ENCODE data around the gene UPF2. TPM values are rescaled to one million over a fixed set of nuclear protein-coding genes. Genes with fewer than 3 reads are reported as not detected.

Gene UPF2
- total RNA-seq, 4 donors from 2014 or later: 23.7 to 27.3 (median 24.7) TPM

DNA sequence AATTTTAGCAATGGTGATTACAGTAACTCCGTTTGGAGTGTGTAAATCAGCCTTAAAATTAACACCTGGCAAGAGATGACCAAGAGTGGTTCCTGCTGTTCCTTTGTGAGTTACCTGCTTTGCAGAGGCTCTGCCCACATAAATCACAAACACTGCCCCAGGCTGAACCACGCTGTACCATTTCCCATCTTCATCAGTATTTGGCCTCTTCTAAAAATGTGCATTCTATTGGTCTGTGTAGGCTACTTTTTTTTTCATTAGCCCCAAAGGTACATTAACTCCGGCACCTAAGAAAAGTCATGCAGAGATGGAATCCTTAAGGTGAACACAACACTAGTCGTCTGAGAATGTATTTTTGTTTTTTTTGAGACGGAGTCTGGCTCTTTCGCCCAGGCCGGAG lies 123.3 kb downstream of the UPF2 start:
- H3K9me3 ChIP-seq: no peaks in the 10 kb centered on the region
- no peak for TF ChIP-seq EP300 (IDR thresholded peaks at IDR 0.05)
- no peak for TF ChIP-seq POLR2A (IDR thresholded peaks at IDR 0.05)
- TF ChIP-seq, protein P1, sequence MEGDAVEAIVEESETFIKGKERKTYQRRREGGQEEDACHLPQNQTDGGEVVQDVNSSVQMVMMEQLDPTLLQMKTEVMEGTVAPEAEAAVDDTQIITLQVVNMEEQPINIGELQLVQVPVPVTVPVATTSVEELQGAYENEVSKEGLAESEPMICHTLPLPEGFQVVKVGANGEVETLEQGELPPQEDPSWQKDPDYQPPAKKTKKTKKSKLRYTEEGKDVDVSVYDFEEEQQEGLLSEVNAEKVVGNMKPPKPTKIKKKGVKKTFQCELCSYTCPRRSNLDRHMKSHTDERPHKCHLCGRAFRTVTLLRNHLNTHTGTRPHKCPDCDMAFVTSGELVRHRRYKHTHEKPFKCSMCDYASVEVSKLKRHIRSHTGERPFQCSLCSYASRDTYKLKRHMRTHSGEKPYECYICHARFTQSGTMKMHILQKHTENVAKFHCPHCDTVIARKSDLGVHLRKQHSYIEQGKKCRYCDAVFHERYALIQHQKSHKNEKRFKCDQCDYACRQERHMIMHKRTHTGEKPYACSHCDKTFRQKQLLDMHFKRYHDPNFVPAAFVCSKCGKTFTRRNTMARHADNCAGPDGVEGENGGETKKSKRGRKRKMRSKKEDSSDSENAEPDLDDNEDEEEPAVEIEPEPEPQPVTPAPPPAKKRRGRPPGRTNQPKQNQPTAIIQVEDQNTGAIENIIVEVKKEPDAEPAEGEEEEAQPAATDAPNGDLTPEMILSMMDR (IDR thresholded peaks at IDR 0.05): no peak
- H3K27ac ChIP-seq: no peak overlapping the region
- no peaks in the 10 kb centered on the region for H3K4me1 ChIP-seq
- H3K4me3 ChIP-seq: no peak overlapping the region
- no peaks in the 10 kb centered on the region for H3K27me3 ChIP-seq
- no peak for DNase-seq (ENCODE audit: low spot score in 2 of 2)
- peaks cover 0 to 51% (median 5%) of the 10 kb centered on the region in 3 donors for H3K36me3 ChIP-seq
- WGBS, 2 donors: 90% methylated on average over 7 of the region's 7 CpGs

DNA sequence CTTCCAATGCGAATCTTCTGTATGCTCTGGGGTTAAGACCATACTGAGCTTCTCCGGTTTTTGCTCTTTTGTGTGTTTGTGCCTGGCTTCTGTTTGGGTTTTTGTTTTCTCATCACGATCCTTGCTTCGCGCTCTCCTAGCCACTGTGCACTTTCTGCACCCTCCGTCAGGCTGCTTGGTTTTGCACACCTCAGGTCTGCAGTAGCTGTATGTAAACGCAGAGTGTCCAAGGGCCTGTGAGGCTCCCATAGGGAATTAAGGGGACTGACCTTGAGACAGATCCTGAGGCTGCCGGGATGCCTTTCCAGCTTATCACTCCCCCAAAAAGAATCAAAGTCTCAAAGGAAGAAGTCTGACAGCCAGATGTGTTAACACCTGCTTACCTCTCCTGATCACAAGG lies 124.2 kb downstream of the UPF2 start:
- Histone ChIP-seq H3K4me1 (peaks cover 0 to 3% (median 0%) of the 10 kb centered on the region in 4 donors), H3K4me3 (no peak overlapping the region), H3K27ac (no peak overlapping the region), H3K36me3 (peaks cover 0 to 42% (median 5%) of the 10 kb centered on the region in 3 donors), H3K27me3 (no peaks in the 10 kb centered on the region), H3K9me3 (no peaks in the 10 kb centered on the region)
- WGBS, 2 donors: 79 to 84% methylated on average over 8 of the region's 8 CpGs
- no peak for DNase-seq (ENCODE audit: low spot score in 2 of 2)
- TF ChIP-seq, protein P1 (IDR thresholded peaks at IDR 0.05): no peak
- TF ChIP-seq POLR2A (IDR thresholded peaks at IDR 0.05): no peak
- no peak for TF ChIP-seq EP300 (IDR thresholded peaks at IDR 0.05)

DNA sequence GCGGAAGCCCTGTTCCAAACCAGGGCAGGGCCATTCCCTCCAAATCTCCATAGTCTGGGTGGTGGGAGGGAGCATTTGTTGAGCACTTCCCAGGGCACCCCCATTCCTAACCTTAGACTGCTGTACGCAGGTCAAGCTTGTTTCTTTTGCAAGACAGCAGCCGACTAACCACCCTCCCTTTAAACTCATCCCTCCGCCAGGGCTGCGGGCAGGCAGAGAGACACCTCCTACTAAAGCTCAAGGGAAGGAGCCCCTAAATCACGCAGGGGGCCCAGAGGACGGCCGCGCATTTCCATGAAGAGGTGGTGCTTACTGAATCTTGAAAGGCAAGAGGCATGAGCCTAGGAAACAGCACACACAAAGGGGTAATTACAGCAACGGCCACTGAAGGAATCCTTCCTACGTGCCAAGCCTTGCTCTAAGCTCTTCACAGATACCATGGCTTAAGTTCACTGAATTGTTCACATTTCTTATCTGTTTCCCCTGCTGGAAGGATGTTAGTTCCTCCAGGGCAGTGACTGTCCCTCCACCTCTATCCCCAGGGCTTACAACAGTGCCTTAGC lies 129.4 kb downstream of the UPF2 start:
- H3K4me1 ChIP-seq: peaks cover 0 to 5% (median 0%) of the 10 kb centered on the region in 4 donors
- H3K27me3 ChIP-seq: no peaks in the 10 kb centered on the region
- no peaks in the 10 kb centered on the region for H3K36me3 ChIP-seq
- TF ChIP-seq, protein P1 (IDR thresholded peaks at IDR 0.05): no peak
- no peak for TF ChIP-seq EP300 (IDR thresholded peaks at IDR 0.05)
- TF ChIP-seq POLR2A (IDR thresholded peaks at IDR 0.05): no peak
- 44 to 48% methylated on average over 11 of the region's 11 CpGs for whole genome bisulfite sequencing, 2 donors
- H3K9me3 ChIP-seq: no peaks in the 10 kb centered on the region
- no peak overlapping the region for H3K4me3 ChIP-seq
- no peak for DNase-seq (ENCODE audit: low spot score in 2 of 2)
- H3K27ac ChIP-seq: no peak overlapping the region

DNA sequence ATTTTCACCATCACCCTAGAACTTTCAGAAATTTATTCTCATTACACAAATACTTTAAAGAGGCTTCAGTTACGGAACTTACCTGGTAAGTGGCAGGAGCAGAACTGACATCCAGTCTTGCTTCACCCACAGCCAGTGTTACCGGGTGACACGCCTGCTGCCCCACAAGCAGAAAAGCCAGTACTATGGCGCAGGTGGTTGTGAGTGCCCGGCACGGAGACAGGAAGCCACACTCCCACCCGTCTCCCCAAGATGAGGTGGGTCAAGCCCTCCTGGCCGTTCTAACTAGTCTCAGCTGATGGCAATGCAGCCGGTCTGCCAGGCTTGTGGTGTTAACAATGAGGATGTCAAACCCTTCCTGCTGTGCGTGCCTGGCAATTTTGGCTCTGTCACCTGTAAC lies 132.5 kb downstream of the UPF2 start:
- Histone ChIP-seq H3K27ac (no peak overlapping the region), H3K9me3 (no peaks in the 10 kb centered on the region), H3K27me3 (no peaks in the 10 kb centered on the region), H3K4me3 (no peak overlapping the region), H3K4me1 (peaks cover 0 to 5% (median 0%) of the 10 kb centered on the region in 4 donors), H3K36me3 (no peaks in the 10 kb centered on the region)
- TF ChIP-seq EP300 (IDR thresholded peaks at IDR 0.05) (no peak), POLR2A (IDR thresholded peaks at IDR 0.05) (no peak)
- TF ChIP-seq, protein P1 (IDR thresholded peaks at IDR 0.05): no peak
- DNase-seq (ENCODE audit: low spot score in 2 of 2): no peak
- 75 to 91% methylated on average over 10 of the region's 10 CpGs for WGBS, 2 donors

DNA sequence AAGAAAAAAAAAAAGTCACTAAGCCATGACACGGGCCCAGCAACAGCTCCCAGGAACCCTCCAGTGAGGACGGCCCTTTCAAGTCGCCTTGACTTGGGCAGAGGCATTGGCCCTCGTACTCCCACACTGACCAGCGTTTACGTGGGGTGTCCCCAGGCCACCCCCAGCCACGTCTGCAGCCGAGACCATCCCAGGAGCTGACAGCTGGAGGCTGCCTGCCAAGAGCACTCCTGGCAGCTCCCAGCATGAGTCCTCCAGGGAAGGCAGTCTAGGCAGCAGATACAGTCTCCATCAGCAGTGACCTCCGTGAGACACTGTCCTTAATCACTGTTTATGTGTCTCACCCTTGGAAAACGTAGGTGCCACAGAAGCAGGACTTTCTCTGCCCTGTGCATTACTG lies 133.0 kb downstream of the UPF2 start:
- Histone ChIP-seq H3K27me3 (no peaks in the 10 kb centered on the region), H3K9me3 (no peaks in the 10 kb centered on the region), H3K4me1 (peaks cover 0 to 5% (median 0%) of the 10 kb centered on the region in 4 donors), H3K27ac (no peak overlapping the region), H3K4me3 (no peak overlapping the region), H3K36me3 (no peaks in the 10 kb centered on the region)
- TF ChIP-seq, protein P1 (IDR thresholded peaks at IDR 0.05): no peak
- TF ChIP-seq POLR2A (IDR thresholded peaks at IDR 0.05) (no peak), EP300 (IDR thresholded peaks at IDR 0.05) (no peak)
- DNase-seq (ENCODE audit: low spot score in 2 of 2): no peak
- WGBS, 2 donors: 71 to 76% methylated on average over 9 to 10 of the region's 10 CpGs
